GM18505 (cell line): ENCODE results near the gene CRLF3.

Experiments
- ATAC-seq: cut with Tn5 transposase; IDR thresholded peaks from one replicate; pipeline ENCODE4 v1.9.1; 2021; ENCODE audit not compliant: unreplicated experiment
- POLR2A ChIP-seq: IDR thresholded peaks from 4 replicates; pipeline ENCODE4 v1.6.1; 2011; ENCODE audit warnings: borderline replicate concordance; ENCODE audit not compliant: insufficient read depth, insufficient read length; ENCODE audit errors: extremely low read depth

CRLF3 gene, protein sequence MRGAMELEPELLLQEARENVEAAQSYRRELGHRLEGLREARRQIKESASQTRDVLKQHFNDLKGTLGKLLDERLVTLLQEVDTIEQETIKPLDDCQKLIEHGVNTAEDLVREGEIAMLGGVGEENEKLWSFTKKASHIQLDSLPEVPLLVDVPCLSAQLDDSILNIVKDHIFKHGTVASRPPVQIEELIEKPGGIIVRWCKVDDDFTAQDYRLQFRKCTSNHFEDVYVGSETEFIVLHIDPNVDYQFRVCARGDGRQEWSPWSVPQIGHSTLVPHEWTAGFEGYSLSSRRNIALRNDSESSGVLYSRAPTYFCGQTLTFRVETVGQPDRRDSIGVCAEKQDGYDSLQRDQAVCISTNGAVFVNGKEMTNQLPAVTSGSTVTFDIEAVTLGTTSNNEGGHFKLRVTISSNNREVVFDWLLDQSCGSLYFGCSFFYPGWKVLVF

GRCh38 chr17:30824356-30825145, at the start of gene CRLF3:
TSS of gene CRLF3 (minus strand) at chr17:30824692. CDS start at chr17:30824651, 41 bp downstream.
- peak; percentile 81 for TF ChIP-seq POLR2A
- ATAC-seq: peak; percentile 87

DNA sequence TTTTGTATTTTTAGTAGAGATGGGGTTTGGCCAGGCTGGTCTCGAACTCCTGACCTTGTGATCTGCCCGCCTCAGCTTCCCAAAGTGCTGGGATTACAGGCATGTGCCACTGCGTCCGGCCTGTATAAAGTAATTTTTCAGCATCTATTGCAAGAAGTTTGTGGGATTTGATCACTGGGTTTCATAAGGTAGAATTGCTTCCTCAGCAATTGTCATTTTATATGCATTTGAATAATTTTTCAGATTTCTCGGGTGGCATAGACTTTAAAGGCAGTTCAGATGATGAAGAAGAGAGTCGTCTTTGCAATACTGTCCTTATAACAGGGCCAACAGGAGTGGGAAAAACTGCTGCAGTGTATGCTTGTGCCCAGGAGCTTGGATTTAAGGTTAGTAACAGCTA, 44.5 kb upstream of the CRLF3 start:
- TF ChIP-seq POLR2A: no peak
- no peak for ATAC-seq

- ATAC-seq: no peak
- no peak for TF ChIP-seq POLR2A
Observed at GRCh38 chr17:30864636-30865035, 40.1 kb upstream of the CRLF3 start.

GRCh38 chr17:30858556-30859250, 34.2 kb upstream of the CRLF3 start:
- no peak for TF ChIP-seq POLR2A
- ATAC-seq: no peak

- no peak for TF ChIP-seq POLR2A
Observed at GRCh38 chr17:30854146-30854545, 29.7 kb upstream of the CRLF3 start.

DNA sequence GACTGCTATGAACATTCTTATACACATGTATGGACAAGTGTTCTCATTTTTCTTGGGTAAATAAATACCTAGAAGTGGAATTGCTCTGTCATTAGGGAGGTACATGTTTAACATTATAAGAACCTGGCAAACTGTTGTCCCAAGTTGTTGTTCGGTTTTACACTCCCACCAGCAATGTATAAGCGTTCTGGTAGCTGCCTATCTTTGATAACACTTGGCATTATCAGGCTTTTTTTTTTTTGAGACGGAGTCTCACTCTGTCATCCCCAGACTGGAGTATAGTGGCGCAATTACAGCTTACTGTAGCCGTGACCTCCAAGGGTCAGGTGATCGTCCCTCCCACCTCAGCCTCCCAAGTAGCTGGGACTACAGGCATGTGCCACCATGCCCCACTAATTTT, 23.5 kb upstream of the CRLF3 start:
- no peak for ATAC-seq
- TF ChIP-seq POLR2A: no peak

More at GRCh38 chr17:30854146-30854545, 29.7 kb upstream of the CRLF3 start:
- no peak for ATAC-seq

DNA sequence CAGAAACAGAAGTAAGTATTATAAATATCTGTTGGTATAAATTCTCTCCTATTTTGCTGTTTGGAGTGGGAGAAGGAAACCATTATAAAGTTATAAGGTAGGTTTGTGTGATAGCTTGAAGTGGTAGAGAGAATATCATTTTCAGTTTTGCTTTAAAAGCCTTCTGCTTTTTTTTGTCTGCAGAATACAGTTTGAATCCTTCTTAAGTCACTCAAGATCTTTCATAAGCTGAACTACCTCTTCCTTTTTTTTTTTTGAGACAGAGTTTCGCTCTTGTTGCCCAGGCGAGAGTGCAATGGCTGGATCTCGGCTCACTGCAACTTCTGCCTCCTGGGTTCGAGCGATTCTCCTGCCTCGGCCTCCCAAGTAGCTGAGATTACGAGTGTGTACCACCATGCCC, 16.3 kb upstream of the CRLF3 start:
- no peak for ATAC-seq
- no peak for TF ChIP-seq POLR2A

DNA sequence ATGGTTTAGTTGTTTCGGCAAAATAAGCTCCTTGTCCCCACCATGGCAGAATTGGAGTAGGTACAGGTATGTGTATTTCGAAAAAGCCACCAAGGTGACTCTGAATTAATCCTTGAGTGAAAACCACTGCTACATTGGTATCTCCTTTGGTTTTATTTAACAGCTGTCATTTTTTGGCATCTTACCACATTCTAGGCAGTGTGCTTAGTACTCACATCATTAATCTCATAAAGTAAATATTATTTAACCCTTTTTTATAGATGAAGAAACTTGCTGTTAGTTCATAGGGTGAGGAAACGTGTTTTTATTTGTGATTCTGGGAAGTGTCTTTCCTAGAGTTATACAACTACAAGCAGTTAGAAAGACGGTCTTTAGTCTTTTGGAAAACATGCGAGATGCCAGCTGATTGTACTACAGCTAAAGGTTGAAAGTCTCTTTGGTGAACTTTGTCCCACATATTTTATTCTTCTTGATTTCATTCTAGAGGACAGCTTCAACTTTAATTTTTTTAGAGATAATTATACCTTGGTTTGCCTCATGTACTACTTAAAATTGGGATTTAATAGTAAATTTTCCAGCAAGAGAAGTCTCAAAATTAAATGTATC, 13.8 kb upstream of the CRLF3 start:
- no peak for TF ChIP-seq POLR2A
- ATAC-seq: no peak

DNA sequence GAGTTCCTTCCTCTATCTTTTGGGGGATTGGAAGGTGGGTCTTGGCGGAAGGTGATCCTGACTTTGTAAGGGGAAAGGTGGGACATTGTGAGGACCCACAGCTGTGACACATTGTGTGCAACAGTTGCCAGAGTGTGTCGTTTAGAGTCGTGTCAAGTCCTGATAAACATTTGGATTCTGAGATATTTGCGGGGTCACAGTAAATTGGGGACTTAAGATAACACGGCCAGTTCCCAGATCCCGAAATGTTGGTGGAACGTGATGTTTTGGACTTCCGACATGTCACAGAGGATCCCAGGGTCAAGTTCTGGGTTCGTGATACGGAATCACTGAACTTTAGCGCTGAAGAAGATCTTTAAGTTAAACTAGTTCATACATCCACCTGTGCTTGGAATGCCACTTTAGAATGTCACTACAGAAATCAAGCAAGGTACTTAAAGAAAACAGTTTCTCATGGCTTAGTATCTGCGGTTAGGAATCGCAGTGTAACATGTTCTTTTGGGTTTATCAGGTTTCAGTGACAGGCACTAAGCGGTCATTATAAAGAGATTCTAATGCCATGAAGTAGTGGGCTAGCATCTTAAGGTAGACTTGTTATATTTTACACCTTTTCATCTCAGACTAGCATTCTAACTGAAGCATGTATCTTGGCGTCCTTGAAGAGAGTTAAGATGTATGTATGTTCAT, 8.1 kb upstream of the CRLF3 start:
- TF ChIP-seq POLR2A: no peak
- ATAC-seq: no peak

GRCh38 chr17:30831663-30832437, 7.4 kb upstream of the CRLF3 start, which contains the start of gene ATAD5:
TSS of gene ATAD5 (plus strand) at chr17:30831966. CDS start at chr17:30832348, 382 bp downstream.
- peak; percentile 72 for ATAC-seq
- TF ChIP-seq POLR2A: peak; percentile 71

DNA sequence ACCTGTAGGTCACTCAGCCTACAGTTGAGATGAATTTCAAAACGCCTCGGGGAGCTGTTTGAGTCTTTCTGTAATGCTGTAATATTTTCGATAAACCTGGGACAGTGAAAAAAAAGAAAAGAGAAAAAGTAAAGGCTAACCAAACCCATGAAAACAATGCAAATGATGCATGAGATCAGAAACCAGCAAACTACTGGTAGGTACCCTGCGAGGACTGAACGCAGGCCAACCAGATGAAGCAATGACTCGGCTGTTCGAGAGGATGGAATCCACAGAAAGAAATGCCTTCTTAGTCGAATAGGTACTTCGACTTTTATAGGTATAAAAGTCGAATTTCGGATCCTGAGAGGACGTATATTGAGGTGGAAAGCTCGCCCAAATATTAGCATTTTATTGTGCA, 6.8 kb upstream of the CRLF3 start:
- TF ChIP-seq POLR2A: no peak

GRCh38 chr17:30829022-30829421, 4.5 kb upstream of the CRLF3 start:
- ATAC-seq: no peak

More for the DNA sequence above, 6.8 kb upstream of the CRLF3 start:
- no peak for ATAC-seq

GRCh38 chr17:30827082-30827481, 2.6 kb upstream of the CRLF3 start:
- TF ChIP-seq POLR2A: no peak
- ATAC-seq: no peak

More at GRCh38 chr17:30829022-30829421, 4.5 kb upstream of the CRLF3 start:
- TF ChIP-seq POLR2A: no peak
